IPS DF 4.7 (cell line): Measurements from ENCODE around the gene OR52E8.

Experiments used
- DNase-seq: peaks from one replicate; pipeline ENCODE4 v3.0.0-alpha.2; 2013; ENCODE audit warnings: low spot score; ENCODE audit errors: extremely low read depth

Gene OR52E8

GRCh38 chr11:5857590-5857989 is at the start of gene OR52E8:
Gene OR52E8, minus strand, starts transcription at chr11:5857690. Its CDS starts 0 bp downstream, at chr11:5857690.
- no peak for DNase-seq

DNA sequence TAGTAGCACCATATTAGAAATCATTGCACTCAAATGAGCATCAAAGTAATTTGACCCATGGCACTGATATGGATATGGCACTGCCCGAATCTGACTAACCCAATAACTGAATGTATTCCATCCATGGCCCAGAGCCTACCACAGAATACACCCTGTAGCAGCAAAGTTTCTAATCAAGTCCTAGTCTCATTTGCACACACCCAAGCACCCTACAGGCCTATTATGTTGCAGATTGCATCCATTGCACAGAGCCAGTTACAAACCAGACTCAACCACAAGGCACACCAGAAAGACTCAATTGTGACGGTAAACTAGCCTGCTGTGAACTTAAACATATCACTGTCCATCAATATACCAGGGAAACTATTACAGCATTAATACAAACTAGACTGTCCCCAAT is 42.0 kb upstream of the OR52E8 start:
- DNase-seq = no peak

- DNase-seq = no peak
Measured at GRCh38 chr11:5892908-5893307, 35.4 kb upstream of the OR52E8 start, which contains the start of gene OR52E5. Gene OR52E5, plus strand, starts transcription at chr11:5893208. Its CDS starts 7,569 bp downstream, at chr11:5900777.

DNA sequence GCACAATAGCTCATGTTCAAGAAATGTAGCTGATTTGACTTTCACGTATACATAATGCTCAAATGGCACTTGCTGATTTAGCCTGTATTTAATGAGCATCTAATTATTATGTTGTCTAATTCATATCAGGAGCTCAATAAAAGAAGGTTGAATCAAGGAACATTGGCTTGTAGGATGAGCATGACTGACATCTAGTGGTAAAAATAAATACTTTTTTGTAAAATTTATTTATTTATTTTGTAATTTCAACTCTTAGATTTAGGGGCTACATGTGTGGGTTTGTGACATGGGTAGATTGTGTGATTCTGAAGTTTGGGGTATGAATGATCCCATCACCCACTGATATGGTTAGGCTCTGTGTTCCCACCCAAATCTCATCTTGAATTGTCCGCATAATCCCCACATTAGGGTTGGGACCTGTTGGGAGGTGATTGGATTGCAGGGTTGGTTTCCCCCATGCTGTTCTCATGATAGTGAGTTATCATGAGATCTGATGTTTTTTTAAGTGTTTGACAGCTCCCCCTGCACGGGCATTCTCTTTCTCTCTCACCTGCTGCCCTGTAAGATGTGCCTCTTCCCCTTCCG is 33.8 kb upstream of the OR52E8 start:
- DNase-seq = no peak

- no peak for DNase-seq
Measured at GRCh38 chr11:5887661-5888060, 30.2 kb upstream of the OR52E8 start.

DNA sequence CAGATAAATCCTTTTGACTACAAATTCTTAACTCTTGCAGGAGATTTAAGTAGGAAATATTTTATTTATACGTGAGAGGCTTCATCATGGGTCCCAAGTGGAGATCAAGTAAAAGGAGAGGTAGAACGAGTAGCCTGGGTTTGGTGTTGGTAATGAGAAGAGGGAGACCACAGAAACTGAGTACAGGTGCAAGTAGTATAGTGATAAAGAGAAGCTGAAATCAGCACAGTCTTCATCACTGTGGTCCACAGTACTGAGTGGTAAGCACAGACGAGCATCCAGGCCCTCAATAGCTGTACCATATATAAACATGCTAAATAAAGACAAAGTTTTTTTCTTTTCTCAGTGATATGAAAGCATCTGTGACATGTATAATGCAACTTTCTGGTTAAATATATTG is 29.7 kb upstream of the OR52E8 start:
- DNase-seq = no peak

DNA sequence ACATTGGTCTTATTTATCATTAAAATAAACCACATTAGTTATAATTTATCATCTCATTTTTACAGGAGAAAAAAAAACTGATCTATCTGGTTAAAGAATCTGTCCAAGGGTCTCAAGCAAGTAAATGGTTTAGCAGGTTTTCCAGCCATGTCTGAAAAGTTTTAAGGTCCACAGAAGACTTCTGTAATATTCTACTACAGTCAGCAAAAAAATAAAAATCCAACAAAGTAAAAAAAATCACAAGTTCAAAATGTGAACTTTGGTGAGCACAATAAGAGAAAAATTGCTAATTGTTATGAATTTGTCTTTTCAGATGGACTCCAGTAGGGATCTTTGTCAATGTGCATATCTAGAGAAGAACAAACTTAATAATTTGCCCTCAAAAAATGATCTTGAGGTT is 24.3 kb upstream of the OR52E8 start:
- no peak for DNase-seq

GRCh38 chr11:5880329-5880728 is 22.8 kb upstream of the OR52E8 start, which contains the start of gene OR52E4:
Gene OR52E4, plus strand, starts transcription at chr11:5880629. Its CDS starts 3,664 bp downstream, at chr11:5884293.
- no peak for DNase-seq

- DNase-seq = no peak
Measured at GRCh38 chr11:5878564-5878963, 21.1 kb upstream of the OR52E8 start.

DNA sequence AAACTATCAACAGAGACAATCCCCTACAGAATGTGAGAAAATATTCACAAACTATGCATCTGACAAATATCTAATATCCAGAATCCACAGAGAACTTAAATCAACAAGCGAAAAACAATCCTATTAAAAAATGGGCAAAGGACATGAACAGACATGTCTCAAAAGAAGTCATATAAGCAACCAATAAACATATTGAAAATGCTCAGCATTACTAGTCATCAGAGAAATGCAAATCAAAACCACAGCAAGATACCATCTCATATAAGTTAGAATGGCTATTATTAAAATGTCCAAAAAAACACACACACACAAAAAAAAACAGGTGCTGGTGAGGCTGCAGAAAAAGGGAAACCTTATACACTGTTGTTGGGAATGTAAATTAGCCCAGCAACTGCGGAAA is 8.3 kb upstream of the OR52E8 start:
- DNase-seq = no peak

DNA sequence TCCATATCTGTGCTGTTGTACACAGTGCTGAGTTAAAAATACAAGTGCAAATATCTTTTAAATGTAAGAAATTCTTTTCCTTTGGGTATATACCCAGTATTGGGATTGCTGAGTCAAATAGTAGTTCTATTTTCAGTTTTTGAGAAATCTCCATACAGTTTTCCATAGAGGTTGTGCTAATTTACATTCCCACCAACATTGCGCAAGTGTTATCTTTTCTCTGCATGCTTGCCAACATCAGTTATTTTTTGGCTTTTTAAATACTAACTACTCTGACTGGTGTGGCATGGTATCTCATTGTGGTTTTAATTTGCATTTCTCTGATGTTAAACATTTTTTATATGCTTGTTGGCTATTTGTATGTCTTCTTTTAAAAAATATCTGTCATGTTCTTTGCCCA is 6.5 kb downstream of the OR52E8 start:
- DNase-seq = no peak

GRCh38 chr11:5847711-5848110 is 9.8 kb downstream of the OR52E8 start:
- DNase-seq = no peak

GRCh38 chr11:5846701-5847100 is 10.8 kb downstream of the OR52E8 start:
- no peak for DNase-seq

GRCh38 chr11:5841797-5842196 is 15.7 kb downstream of the OR52E8 start, which contains the start of gene OR52E6:
Gene OR52E6, minus strand, starts transcription at chr11:5841897. Its CDS starts 0 bp downstream, at chr11:5841897.
- DNase-seq = no peak

GRCh38 chr11:5837695-5838094 is 19.8 kb downstream of the OR52E8 start:
- no peak for DNase-seq

DNA sequence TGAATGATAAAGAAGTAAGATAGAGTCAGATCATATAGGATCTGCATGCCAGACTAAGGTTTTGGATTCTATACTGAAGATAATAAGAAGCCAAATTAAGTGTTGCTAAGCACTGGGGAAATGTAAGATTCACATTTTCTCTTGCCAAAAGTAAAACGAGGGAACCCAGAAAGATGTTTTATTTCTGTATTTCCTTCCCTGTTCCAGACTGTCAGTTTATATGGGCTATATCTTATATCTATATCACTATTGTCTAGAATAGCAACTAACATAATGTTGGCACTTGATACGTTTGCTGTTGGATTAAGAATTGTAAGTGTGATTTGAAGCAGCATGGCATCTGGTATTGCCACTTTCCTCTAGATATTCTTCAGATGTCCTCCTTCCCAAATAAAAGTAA is 24.0 kb downstream of the OR52E8 start:
- DNase-seq = no peak

GRCh38 chr11:5831196-5831829 is 26.2 kb downstream of the OR52E8 start:
- peak; percentile 14 for DNase-seq

- DNase-seq = no peak
Measured at GRCh38 chr11:5818245-5818886, 39.1 kb downstream of the OR52E8 start.

DNA sequence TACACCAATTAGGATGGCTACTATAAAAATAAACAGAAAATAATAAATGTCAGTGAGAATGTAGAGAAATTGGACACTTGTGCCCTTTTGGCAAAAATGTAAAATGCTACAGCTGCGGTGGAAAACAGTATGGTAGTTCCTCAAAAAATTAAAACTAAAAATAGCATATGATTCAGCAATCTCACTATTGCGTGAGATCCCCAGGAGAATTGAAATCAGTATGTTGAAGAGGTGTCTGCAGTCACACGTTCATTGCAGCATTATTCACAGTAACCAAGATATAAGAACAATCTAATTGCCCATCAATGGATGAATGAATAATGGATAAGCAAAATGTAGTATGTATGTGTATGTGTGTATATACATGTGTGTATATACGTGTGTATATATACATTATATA is 42.0 kb downstream of the OR52E8 start:
- DNase-seq = no peak

DNA sequence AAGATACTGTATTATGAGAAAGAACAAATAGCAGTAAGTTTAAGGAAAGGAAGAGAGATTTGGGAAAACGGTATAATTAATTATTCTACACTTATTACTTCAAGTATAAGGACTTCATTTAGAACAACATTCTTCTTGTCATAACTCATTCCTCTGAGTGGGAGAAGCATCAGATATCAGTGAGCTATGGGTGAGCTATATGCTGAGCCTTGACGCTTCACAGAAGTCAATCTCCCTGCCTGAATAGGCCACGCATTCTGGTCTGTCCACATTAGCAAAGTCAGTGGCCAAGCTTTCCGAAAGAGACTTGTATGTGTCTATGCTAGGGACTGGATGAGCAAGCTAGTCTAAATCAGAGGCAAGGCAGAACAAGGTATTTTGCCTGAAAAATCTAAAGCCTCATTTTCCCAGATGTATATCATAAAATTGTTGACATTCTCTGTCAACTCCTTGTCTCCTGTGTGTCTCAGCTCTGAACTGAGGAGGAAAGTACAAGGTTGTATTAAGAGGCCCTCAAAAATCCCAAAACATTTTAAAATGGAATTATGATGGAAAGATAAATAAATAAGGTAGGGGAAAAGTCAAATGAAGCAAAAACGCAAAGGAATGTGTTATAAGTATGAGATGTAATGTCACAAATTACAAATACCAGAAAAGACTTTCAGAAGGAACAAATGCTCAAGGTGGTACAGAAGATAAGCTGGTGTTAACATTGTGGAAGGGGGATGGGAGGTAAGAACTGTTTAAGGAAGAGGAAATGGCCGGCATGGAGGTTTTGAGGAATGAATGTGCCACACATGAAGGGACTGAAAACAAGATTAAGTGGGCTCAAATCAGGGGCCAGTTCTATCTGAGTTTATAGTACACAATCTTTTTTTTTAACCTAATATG is 47.3 kb downstream of the OR52E8 start:
- no peak for DNase-seq

DNA sequence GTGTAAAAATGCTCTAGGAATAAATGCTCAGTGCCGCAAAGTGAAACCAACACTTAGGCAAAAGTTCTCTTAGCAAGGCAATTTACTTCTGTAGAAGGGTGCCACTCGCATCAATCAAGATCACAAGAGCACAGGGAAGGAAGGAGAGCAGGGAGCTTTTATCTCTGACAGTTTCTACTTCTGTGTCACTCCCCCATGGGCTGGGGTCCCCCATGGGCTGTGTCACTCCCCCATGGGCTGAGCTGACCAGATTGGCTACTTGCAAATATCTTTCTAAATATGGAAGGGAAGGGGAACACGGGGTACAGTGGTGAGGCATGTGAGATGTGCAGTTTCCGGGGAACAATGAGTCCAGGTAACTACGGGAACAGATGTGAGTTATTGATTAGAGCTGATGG is 48.4 kb downstream of the OR52E8 start:
- no peak for DNase-seq
